Keratinocyte (primary cell): ENCODE measurements around the gene CRACR2B. TPM values are rescaled to one million over a fixed set of nuclear protein-coding genes. Genes with fewer than 3 reads are reported as not detected.

Experiments used
- DNase-seq: peaks from one replicate; pipeline ENCODE4 v3.0.0-alpha.2; 2011; ENCODE audit warnings: low read depth, missing footprints, low spot score
- FAIRE-seq: peaks from 2 replicates; lab custom pipeline; 2011; peaks lifted over from hg19 to GRCh38; lab: Jason Lieb, UNC
- H2AFZ ChIP-seq: 2 replicates; pipeline ENCODE4 v1.6.0; 2012; ENCODE audit warnings: low read length, control low read depth, inconsistent platforms; ENCODE audit not compliant: control insufficient read depth
- H3K27ac ChIP-seq: 2 replicates; pipeline ENCODE4 v1.5.1; 2011; ENCODE audit warnings: low read length; ENCODE audit not compliant: control insufficient read depth, insufficient read depth
- H3K27me3 ChIP-seq: 3 replicates; pipeline ENCODE4 v1.6.0; 2011; ENCODE audit warnings: low read length; ENCODE audit not compliant: control insufficient read depth, insufficient read depth; ENCODE audit errors: extremely low read depth
- H3K36me3 ChIP-seq, 2 experiments: 2 replicates in 1 of 2; 3 replicates in 1 of 2; pipeline ENCODE4 v1.5.1; 2011; ENCODE audit warnings: low read length in 2 of 2, mild to moderate bottlenecking in 1 of 2; ENCODE audit not compliant: control insufficient read depth in 2 of 2, insufficient read depth in 2 of 2; ENCODE audit errors: extremely low read depth in 1 of 2
- H3K4me1 ChIP-seq: 3 replicates; pipeline ENCODE4 v1.5.1; 2011; ENCODE audit warnings: low read length; ENCODE audit not compliant: control insufficient read depth, insufficient read depth; ENCODE audit errors: extremely low read depth
- H3K4me2 ChIP-seq: 3 replicates; pipeline ENCODE4 v1.6.0; 2011; ENCODE audit warnings: low read depth, low read length; ENCODE audit not compliant: control insufficient read depth, insufficient read depth; ENCODE audit errors: extremely low read depth
- H3K4me3 ChIP-seq, 3 experiments: fragments of 200-600 bp in 1 of 3; sonication (generic) in 1 of 3; 2 replicates in 2 of 3; 3 replicates in 1 of 3; pipeline ENCODE4 v1.5.1; 2011 to 2016; ENCODE audit warnings: low read length in 3 of 3, mild to moderate bottlenecking in 3 of 3, control low read depth in 2 of 3, inconsistent platforms in 1 of 3, low read depth in 1 of 3, mixed read lengths in 1 of 3, mixed run types in 1 of 3, moderate library complexity in 1 of 3; ENCODE audit not compliant: control insufficient read depth in 2 of 3, insufficient read depth in 2 of 3; ENCODE audit errors: extremely low read depth in 1 of 3
- H3K79me2 ChIP-seq: 2 replicates; pipeline ENCODE4 v1.6.0; 2012; ENCODE audit warnings: low read length; ENCODE audit not compliant: control insufficient read depth, insufficient read depth
- H3K9ac ChIP-seq: 3 replicates; pipeline ENCODE4 v1.6.0; 2011; ENCODE audit warnings: low read length; ENCODE audit not compliant: control insufficient read depth, insufficient read depth; ENCODE audit errors: extremely low read depth
- H3K9me1 ChIP-seq: 3 replicates; pipeline ENCODE4 v1.6.0; 2011; ENCODE audit warnings: low read length; ENCODE audit not compliant: control insufficient read depth, insufficient read depth; ENCODE audit errors: extremely low read depth
- H3K9me3 ChIP-seq: 2 replicates; pipeline ENCODE4 v1.5.1; 2012; ENCODE audit warnings: low read depth, low read length; ENCODE audit not compliant: control insufficient read depth
- H4K20me1 ChIP-seq: 3 replicates; pipeline ENCODE4 v1.6.0; 2011; ENCODE audit warnings: low read length; ENCODE audit not compliant: control insufficient read depth, insufficient read depth; ENCODE audit errors: extremely low read depth
- CTCF ChIP-seq, 3 experiments: IDR thresholded peaks in 1 of 3; conservative IDR thresholded peaks in 1 of 3; optimal IDR thresholded peaks in 1 of 3; 2 replicates in 2 of 3; 3 replicates in 1 of 3; pipeline versions ENCODE3 to v1.5.1; 2011; ENCODE audit warnings: low read length in 3 of 3, mild to moderate bottlenecking in 3 of 3, moderate library complexity in 2 of 3, control low read depth in 1 of 3, inconsistent platforms in 1 of 3; ENCODE audit not compliant: insufficient read depth in 2 of 3; ENCODE audit errors: extremely low read depth in 1 of 3
- EZH2 ChIP-seq: IDR thresholded peaks from one replicate; pipeline ENCODE4 v1.6.1; 2012; ENCODE audit warnings: inconsistent platforms, mild to moderate bottlenecking, low read length, moderate library complexity
- dilution Hi-C: fragments of 300-500 bp; cut with MboI; formaldehyde crosslinking; loops from one replicate; pipeline ENCODE4 v1.7.0; 2020; ENCODE audit warnings: low sequenced_read_pairs; ENCODE audit not compliant: extremely low pct_ligation_motif_present
- polyA plus RNA-seq, 5 experiments: library from polyadenylated mRNA; depleted of rRNA in 3 of 5; stranded (reverse) in 3 of 5; stranded (forward) in 1 of 5; unstranded in 1 of 5; fragments of >200 nt; gene quantifications; 1 replicate in 1 of 5; 2 replicates in 3 of 5; 3 replicates in 1 of 5; pipeline versions ENCODE4 v1.2.1 to v1.2.3, GENCODE V29; 2011 to 2012; ENCODE audit warnings: missing spikeins in 2 of 5, low read depth in 1 of 5, low replicate concordance in 1 of 5

CRACR2B gene
- polyA plus RNA-seq, 1 donor (not counting 4 experiments of a cell fraction or from before 2014, with no cell fraction given), result 0.17 TPM

DNA sequence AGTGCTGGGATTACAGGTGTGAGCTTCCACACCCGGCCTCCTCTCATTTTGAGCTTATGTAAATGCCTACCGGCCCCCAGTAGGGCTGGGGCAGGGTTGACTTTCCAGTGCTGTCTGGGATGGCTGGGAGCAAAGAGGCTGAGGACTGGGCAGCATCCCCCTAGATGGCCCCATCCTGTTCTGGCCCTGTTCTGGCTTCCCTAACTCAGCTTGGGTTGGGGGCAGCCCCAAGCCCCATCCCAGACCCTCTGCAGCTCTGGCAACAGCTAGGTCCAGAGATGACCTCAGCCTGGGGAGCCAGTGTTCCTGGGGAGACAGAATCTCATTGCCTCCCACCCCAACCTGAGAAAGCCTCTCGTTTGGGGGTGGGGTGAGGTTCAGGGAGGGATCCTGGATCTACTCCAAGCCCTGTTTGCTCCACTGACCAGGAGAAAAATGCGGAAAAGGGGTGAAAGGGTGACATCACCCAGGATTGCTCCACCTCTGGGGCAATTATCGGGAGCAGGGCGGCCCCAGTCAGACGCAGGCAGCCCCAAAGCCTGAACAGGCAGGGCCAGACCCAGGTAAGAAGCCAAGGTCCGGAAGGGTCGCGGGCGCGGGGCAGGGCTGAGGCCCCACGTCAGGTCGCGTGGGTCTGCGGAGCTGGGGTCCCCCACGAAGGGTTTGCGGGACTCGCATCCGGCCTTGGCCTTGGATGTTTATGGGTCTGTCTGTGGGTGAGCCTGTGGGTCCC lies 9.2 kb upstream of the CRACR2B start, which contains the start of gene PNPLA2:
Gene PNPLA2 (plus strand): TSS at position 519 of the 733 bp plus-strand sequence. CDS start 805 bp downstream, outside the sequence.
- Histone ChIP-seq H3K36me3 (peaks cover 4 to 12% of the 10 kb centered on the region in 2 experiments), H3K4me1 (peaks cover 25% of the 10 kb centered on the region), H3K27me3 (no peaks in the 10 kb centered on the region), H4K20me1 (no peaks in the 10 kb centered on the region), H2AFZ (peak within 1 kb of the TSS; percentile 73), H3K9me1 (peaks cover 7% of the 10 kb centered on the region), H3K9ac (peak within 1 kb of the TSS; percentile 81), H3K4me3 (peak within 1 kb of the TSS; percentile 71 to 78 (median 75)), H3K27ac (peak within 1 kb of the TSS; percentile 76), H3K4me2 (peak within 1 kb of the TSS; percentile 84), H3K79me2 (peaks cover 6% of the 10 kb centered on the region), H3K9me3 (no peaks in the 10 kb centered on the region)
- FAIRE-seq, result no peak
- dilution Hi-C loops, result no loop called here
- TF ChIP-seq EZH2, result no peak
- TF ChIP-seq CTCF (optimal IDR thresholded peaks at IDR 0.05 in 1 of 3, IDR thresholded peaks at IDR 0.05 in 1 of 3, conservative IDR thresholded peaks at IDR 0.05 in 1 of 3; ENCODE audit: extremely low read depth in 1 of 3, insufficient read depth in 2 of 3, low read length in 3 of 3), result no peak
- DNase-seq, result no peak

- Histone ChIP-seq H3K4me2 (peak overlapping the region; percentile 84), H4K20me1 (no peaks in the 10 kb centered on the region), H3K27me3 (no peaks in the 10 kb centered on the region), H3K27ac (peak overlapping the region; percentile 76), H3K9me3 (no peaks in the 10 kb centered on the region), H3K4me3 (peak overlapping the region; percentile 71 to 78 (median 75)), H3K9ac (peak overlapping the region; percentile 81), H3K9me1 (peaks cover 7% of the 10 kb centered on the region), H3K4me1 (peaks cover 25% of the 10 kb centered on the region), H2AFZ (peak overlapping the region; percentile 73), H3K79me2 (peaks cover 6% of the 10 kb centered on the region), H3K36me3 (peaks cover 0 to 9% of the 10 kb centered on the region in 2 experiments)
- no peak for DNase-seq
- TF ChIP-seq CTCF (optimal IDR thresholded peaks at IDR 0.05 in 1 of 3, IDR thresholded peaks at IDR 0.05 in 1 of 3, conservative IDR thresholded peaks at IDR 0.05 in 1 of 3; ENCODE audit: extremely low read depth in 1 of 3, insufficient read depth in 2 of 3, low read length in 3 of 3) (no peak), EZH2 (no peak)
- dilution Hi-C loops, result no loop called here
- FAIRE-seq, result no peak
Measured at GRCh38 chr11:819129-819931, 8.4 kb upstream of the CRACR2B start.
